ENCODE results near the gene IGSF11. TPM values are rescaled to one million over a fixed set of nuclear protein-coding genes. Genes with fewer than 3 reads are reported as not detected.
A peak's percentile ranks its signal among the peaks of the same experiment; 100 is the strongest.

Gene IGSF11
- total RNA-seq, 6 experiments from 2014 or later, result not detected

DNA sequence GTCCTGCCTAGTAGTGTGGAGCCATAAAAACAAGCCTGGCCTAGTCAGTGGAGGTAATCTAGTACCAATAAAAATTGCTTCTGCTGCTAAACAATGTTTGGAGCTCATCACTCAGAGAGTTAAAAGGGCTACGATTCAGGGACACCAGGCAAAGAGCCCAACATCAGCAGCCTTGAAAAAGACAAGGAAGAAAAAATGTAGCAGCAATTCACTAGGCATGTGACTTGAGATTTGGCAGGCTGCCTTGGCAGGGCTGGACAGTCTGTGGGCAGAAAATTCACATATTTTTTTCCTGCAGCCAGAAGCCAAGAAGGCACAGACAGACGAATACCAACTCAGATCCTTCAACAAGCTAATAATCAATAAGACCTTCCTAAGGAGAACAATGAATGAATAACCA lies 47.2 kb downstream of the IGSF11 start:
- DNase-seq, result peak; percentile 37
- H3K4me3 Mint-ChIP-seq, result no peak overlapping the region
- TF ChIP-seq, protein P1, sequence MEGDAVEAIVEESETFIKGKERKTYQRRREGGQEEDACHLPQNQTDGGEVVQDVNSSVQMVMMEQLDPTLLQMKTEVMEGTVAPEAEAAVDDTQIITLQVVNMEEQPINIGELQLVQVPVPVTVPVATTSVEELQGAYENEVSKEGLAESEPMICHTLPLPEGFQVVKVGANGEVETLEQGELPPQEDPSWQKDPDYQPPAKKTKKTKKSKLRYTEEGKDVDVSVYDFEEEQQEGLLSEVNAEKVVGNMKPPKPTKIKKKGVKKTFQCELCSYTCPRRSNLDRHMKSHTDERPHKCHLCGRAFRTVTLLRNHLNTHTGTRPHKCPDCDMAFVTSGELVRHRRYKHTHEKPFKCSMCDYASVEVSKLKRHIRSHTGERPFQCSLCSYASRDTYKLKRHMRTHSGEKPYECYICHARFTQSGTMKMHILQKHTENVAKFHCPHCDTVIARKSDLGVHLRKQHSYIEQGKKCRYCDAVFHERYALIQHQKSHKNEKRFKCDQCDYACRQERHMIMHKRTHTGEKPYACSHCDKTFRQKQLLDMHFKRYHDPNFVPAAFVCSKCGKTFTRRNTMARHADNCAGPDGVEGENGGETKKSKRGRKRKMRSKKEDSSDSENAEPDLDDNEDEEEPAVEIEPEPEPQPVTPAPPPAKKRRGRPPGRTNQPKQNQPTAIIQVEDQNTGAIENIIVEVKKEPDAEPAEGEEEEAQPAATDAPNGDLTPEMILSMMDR (IDR thresholded peaks at IDR 0.05), result no peak
- no peak overlapping the region for H3K27ac Mint-ChIP-seq
- no peaks in the 10 kb centered on the region for H3K36me3 Mint-ChIP-seq (ENCODE audit: low read depth)
- H3K9me3 Mint-ChIP-seq, result no peaks in the 10 kb centered on the region
- no peaks in the 10 kb centered on the region; the same call in none of the 2 replicates for H3K27me3 Mint-ChIP-seq (ENCODE audit: insufficient read depth)
- no peaks in the 10 kb centered on the region for H3K4me1 Mint-ChIP-seq (ENCODE audit: low read depth)

DNA sequence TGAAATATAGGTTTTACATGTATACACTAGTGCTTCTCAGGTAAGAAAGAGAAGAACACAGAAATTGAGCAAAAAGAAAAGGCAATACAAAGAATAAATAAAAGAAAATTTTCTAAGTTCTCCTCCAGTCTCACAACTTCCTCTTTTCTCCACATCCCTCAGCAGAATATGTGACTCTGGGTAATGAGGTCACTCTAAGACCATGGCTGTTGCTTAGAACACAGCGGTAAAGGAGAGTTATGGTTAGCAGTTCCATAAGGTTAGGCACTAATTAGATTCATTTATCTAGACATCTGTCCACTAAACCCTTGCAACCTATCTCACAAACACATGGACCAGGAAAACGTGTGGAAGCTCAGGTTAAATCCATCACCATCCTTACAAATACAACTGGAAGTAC lies 47.9 kb downstream of the IGSF11 start:
- DNase-seq, result no peak
- Mint-ChIP-seq H3K36me3 (ENCODE audit: low read depth) (no peaks in the 10 kb centered on the region), H3K27me3 (ENCODE audit: insufficient read depth) (no peaks in the 10 kb centered on the region; the same call in none of the 2 replicates), H3K4me1 (ENCODE audit: low read depth) (no peaks in the 10 kb centered on the region), H3K9me3 (no peaks in the 10 kb centered on the region), H3K27ac (no peak overlapping the region), H3K4me3 (no peak overlapping the region)
- TF ChIP-seq, protein P1 (IDR thresholded peaks at IDR 0.05), result no peak

DNA sequence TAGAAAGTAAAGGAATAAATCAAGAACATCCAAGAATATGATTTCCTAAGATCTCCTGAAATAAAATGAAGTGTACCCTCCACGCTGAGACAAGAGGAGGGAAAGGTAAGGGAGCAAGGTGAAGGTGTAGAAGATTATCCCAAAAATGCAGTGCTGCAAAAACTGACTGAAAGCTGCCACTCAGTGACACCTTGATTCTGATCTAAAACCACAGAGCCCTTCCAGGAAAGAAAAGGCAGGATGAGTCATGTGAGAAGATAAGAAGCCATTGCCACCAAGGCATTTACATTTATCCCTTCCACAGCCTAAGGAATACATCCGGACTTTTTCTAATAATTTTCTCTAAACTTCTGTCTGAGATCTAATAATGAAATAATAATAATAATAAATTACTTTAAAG lies 49.9 kb downstream of the IGSF11 start:
- H3K4me1 Mint-ChIP-seq (ENCODE audit: low read depth), result no peaks in the 10 kb centered on the region

DNA sequence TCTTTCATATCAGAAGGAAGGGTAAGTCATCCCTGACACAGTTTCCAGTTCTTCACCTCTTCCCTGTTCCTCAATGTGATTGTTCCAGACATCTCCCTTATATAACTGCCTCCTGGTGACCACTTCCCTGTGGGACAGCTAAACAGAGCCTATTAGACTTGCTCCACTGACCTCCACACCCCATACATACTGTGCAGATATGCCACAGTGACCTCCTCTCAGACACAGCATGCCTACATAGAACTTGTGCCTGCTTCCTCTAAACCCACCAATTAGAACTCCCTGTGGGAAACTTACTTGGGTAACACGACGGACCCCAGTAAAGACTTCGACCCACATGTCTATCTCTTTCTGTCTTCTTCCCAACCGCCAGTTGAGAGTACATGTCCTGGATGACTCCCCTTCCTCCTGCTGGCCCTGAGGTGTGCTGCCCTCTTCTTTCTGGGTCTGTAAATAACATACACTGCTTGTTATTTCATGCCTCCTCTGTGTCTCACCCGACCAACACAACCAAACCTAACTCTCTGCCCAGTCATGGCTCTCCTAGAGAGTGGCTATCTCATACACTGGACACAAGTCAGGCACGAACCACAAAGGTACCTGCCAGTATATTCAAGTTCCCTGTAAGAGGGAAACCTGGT lies 53.0 kb downstream of the IGSF11 start:
- H3K27ac Mint-ChIP-seq, result no peak overlapping the region
- H3K9me3 Mint-ChIP-seq, result no peaks in the 10 kb centered on the region
- no peaks in the 10 kb centered on the region; the same call in 1 of the 2 replicates for H3K27me3 Mint-ChIP-seq (ENCODE audit: insufficient read depth)
- no peak for DNase-seq
- no peaks in the 10 kb centered on the region for H3K36me3 Mint-ChIP-seq (ENCODE audit: low read depth)
- TF ChIP-seq, protein P1 (IDR thresholded peaks at IDR 0.05), result no peak
- no peaks in the 10 kb centered on the region for H3K4me1 Mint-ChIP-seq (ENCODE audit: low read depth)
- H3K4me3 Mint-ChIP-seq, result no peak overlapping the region

More for the DNA sequence above, 49.9 kb downstream of the IGSF11 start:
- H3K4me3 Mint-ChIP-seq, result no peak overlapping the region
- H3K27me3 Mint-ChIP-seq (ENCODE audit: insufficient read depth), result no peaks in the 10 kb centered on the region; the same call in none of the 2 replicates
- TF ChIP-seq, protein P1 (IDR thresholded peaks at IDR 0.05), result no peak
- H3K9me3 Mint-ChIP-seq, result no peaks in the 10 kb centered on the region
- no peaks in the 10 kb centered on the region for H3K36me3 Mint-ChIP-seq (ENCODE audit: low read depth)
- DNase-seq, result no peak
- H3K27ac Mint-ChIP-seq, result no peak overlapping the region

DNA sequence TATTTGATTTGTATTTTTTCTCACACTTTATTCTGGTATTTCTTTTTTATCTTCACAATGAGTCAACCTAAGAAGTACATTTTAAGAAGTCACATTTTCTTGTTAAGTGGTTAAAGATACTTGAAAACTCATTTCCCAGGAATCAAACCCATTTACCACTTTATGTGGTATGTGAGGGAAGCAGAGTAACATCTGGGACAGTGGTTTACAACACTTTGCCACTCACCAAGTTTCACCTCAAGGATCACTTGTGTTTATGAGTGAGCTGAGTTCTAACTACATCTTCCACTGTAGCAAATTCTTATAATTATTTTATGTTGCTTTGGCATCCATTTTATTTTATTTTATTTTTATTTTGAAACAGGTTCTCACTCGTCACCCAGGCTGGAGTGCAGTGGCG lies 53.8 kb downstream of the IGSF11 start:
- H3K27me3 Mint-ChIP-seq (ENCODE audit: insufficient read depth), result no peaks in the 10 kb centered on the region; the same call in 1 of the 2 replicates
- no peak for DNase-seq

More for the DNA sequence above, 53.8 kb downstream of the IGSF11 start:
- no peaks in the 10 kb centered on the region for H3K36me3 Mint-ChIP-seq (ENCODE audit: low read depth)
- no peaks in the 10 kb centered on the region for H3K9me3 Mint-ChIP-seq
- no peaks in the 10 kb centered on the region for H3K4me1 Mint-ChIP-seq (ENCODE audit: low read depth)
- H3K27ac Mint-ChIP-seq, result no peak overlapping the region
- TF ChIP-seq, protein P1 (IDR thresholded peaks at IDR 0.05), result no peak
- H3K4me3 Mint-ChIP-seq, result no peak overlapping the region
